ENCODE results near the gene DNAH17. TPM values are rescaled to one million over a fixed set of nuclear protein-coding genes. Genes with fewer than 3 reads are reported as not detected.

Gene DNAH17
- total and polyA plus RNA-seq, 4 donors = 0.61 to 4.8 (median 2.7) TPM

- Histone ChIP-seq H3K4me3 (ENCODE audit: low read depth, low read length) (no peak overlapping the region), H3K9me3 (ENCODE audit: control insufficient read depth, insufficient read depth, low read length) (no peaks in the 10 kb centered on the region), H3K27me3 (ENCODE audit: control insufficient read depth, insufficient read depth, low read length) (no peaks in the 10 kb centered on the region), H3K36me3 (ENCODE audit: control insufficient read depth, insufficient read depth, low read length) (no peaks in the 10 kb centered on the region), H3K4me1 (ENCODE audit: control insufficient read depth, insufficient read depth, low read length) (peaks cover 21% of the 10 kb centered on the region), H3K27ac (ENCODE audit: low read depth, low read length) (no peak overlapping the region)
- no peak for DNase-seq (ENCODE audit: low read depth in 4 of 6, low spot score in 6 of 6)
- WGBS (ENCODE audit: insufficient coverage) = 93% methylated on average over 20 of the region's 20 CpGs
These were observed 122.8 kb downstream of the DNAH17 start for GRCh38 chr17:78454346-78454745.

- Histone ChIP-seq H3K4me1 (ENCODE audit: control insufficient read depth, insufficient read depth, low read length) (peaks cover 7% of the 10 kb centered on the region), H3K27ac (ENCODE audit: low read depth, low read length) (no peak overlapping the region), H3K27me3 (ENCODE audit: control insufficient read depth, insufficient read depth, low read length) (no peaks in the 10 kb centered on the region), H3K9me3 (ENCODE audit: control insufficient read depth, insufficient read depth, low read length) (no peaks in the 10 kb centered on the region), H3K4me3 (ENCODE audit: low read depth, low read length) (no peak overlapping the region), H3K36me3 (ENCODE audit: control insufficient read depth, insufficient read depth, low read length) (no peaks in the 10 kb centered on the region)
- 76% methylated on average over 7 of the region's 7 CpGs for WGBS (ENCODE audit: insufficient coverage)
- no peak for DNase-seq (ENCODE audit: low read depth in 4 of 6, low spot score in 6 of 6)
These were observed 125.4 kb downstream of the DNAH17 start for GRCh38 chr17:78451753-78452152.

GRCh38 chr17:78450696-78451345, 126.4 kb downstream of the DNAH17 start:
- Histone ChIP-seq H3K27me3 (ENCODE audit: control insufficient read depth, insufficient read depth, low read length) (no peaks in the 10 kb centered on the region), H3K27ac (ENCODE audit: low read depth, low read length) (no peak overlapping the region), H3K4me1 (ENCODE audit: control insufficient read depth, insufficient read depth, low read length) (peaks cover 7% of the 10 kb centered on the region), H3K36me3 (ENCODE audit: control insufficient read depth, insufficient read depth, low read length) (no peaks in the 10 kb centered on the region), H3K4me3 (ENCODE audit: low read depth, low read length) (no peak overlapping the region), H3K9me3 (ENCODE audit: control insufficient read depth, insufficient read depth, low read length) (no peaks in the 10 kb centered on the region)
- 71% methylated on average over 20 of the region's 20 CpGs for WGBS (ENCODE audit: insufficient coverage)
- DNase-seq (ENCODE audit: low read depth in 4 of 6, low spot score in 6 of 6) = peak in 2 of 6 donors; percentile 45 to 56

GRCh38 chr17:78449983-78450595, 127.1 kb downstream of the DNAH17 start:
- Histone ChIP-seq H3K27ac (ENCODE audit: low read depth, low read length) (no peak overlapping the region), H3K4me1 (ENCODE audit: control insufficient read depth, insufficient read depth, low read length) (peaks cover 7% of the 10 kb centered on the region), H3K36me3 (ENCODE audit: control insufficient read depth, insufficient read depth, low read length) (no peaks in the 10 kb centered on the region), H3K9me3 (ENCODE audit: control insufficient read depth, insufficient read depth, low read length) (no peaks in the 10 kb centered on the region), H3K27me3 (ENCODE audit: control insufficient read depth, insufficient read depth, low read length) (no peaks in the 10 kb centered on the region), H3K4me3 (ENCODE audit: low read depth, low read length) (no peak overlapping the region)
- peak in 1 of 6 donors; percentile 50 for DNase-seq (ENCODE audit: low read depth in 4 of 6, low spot score in 6 of 6)
- WGBS (ENCODE audit: insufficient coverage) = 73% methylated on average over 5 of the region's 14 CpGs

- Histone ChIP-seq H3K9me3 (ENCODE audit: control insufficient read depth, insufficient read depth, low read length) (no peaks in the 10 kb centered on the region), H3K4me3 (ENCODE audit: low read depth, low read length) (no peak overlapping the region), H3K36me3 (ENCODE audit: control insufficient read depth, insufficient read depth, low read length) (no peaks in the 10 kb centered on the region), H3K27ac (ENCODE audit: low read depth, low read length) (no peak overlapping the region), H3K27me3 (ENCODE audit: control insufficient read depth, insufficient read depth, low read length) (no peaks in the 10 kb centered on the region), H3K4me1 (ENCODE audit: control insufficient read depth, insufficient read depth, low read length) (peaks cover 7% of the 10 kb centered on the region)
- 88% methylated on average over 2 of the region's 5 CpGs for WGBS (ENCODE audit: insufficient coverage)
- no peak for DNase-seq (ENCODE audit: low read depth in 4 of 6, low spot score in 6 of 6)
These were observed 128.7 kb downstream of the DNAH17 start for GRCh38 chr17:78448356-78448993.

DNA sequence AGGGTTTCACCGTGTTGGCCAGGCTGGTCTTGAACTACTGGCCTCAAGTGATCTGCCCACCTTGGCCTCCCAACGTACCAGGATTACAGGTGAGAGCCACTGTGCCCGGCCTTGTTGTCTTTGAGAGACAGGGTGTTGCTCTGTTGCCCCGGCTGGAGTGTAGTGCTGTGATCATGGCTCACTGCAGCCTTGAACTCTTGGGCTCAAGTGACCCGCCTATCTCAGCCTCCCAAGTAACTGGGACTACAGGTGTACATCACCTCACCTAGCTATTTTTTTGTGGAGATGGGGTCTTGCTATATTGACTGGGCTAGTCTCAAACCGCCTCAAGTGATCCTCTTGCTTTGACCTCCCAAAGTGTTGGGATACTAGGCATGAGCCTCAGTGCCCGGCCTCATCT, 130.4 kb downstream of the DNAH17 start:
- no peaks in the 10 kb centered on the region for H3K36me3 ChIP-seq (ENCODE audit: control insufficient read depth, insufficient read depth, low read length)
- WGBS (ENCODE audit: insufficient coverage) = 95% methylated on average over 6 of the region's 7 CpGs
- no peak overlapping the region for H3K4me3 ChIP-seq (ENCODE audit: low read depth, low read length)
- H3K9me3 ChIP-seq (ENCODE audit: control insufficient read depth, insufficient read depth, low read length) = no peaks in the 10 kb centered on the region
- no peaks in the 10 kb centered on the region for H3K27me3 ChIP-seq (ENCODE audit: control insufficient read depth, insufficient read depth, low read length)
- H3K4me1 ChIP-seq (ENCODE audit: control insufficient read depth, insufficient read depth, low read length) = peaks cover 7% of the 10 kb centered on the region
- H3K27ac ChIP-seq (ENCODE audit: low read depth, low read length) = no peak overlapping the region
- no peak for DNase-seq (ENCODE audit: low read depth in 4 of 6, low spot score in 6 of 6)

GRCh38 chr17:78444392-78444791, 132.8 kb downstream of the DNAH17 start:
- no peak for DNase-seq (ENCODE audit: low read depth in 4 of 6, low spot score in 6 of 6)
- Histone ChIP-seq H3K27ac (ENCODE audit: low read depth, low read length) (no peak overlapping the region), H3K9me3 (ENCODE audit: control insufficient read depth, insufficient read depth, low read length) (no peaks in the 10 kb centered on the region), H3K4me1 (ENCODE audit: control insufficient read depth, insufficient read depth, low read length) (no peaks in the 10 kb centered on the region), H3K4me3 (ENCODE audit: low read depth, low read length) (no peak overlapping the region), H3K27me3 (ENCODE audit: control insufficient read depth, insufficient read depth, low read length) (no peaks in the 10 kb centered on the region), H3K36me3 (ENCODE audit: control insufficient read depth, insufficient read depth, low read length) (no peaks in the 10 kb centered on the region)
- WGBS (ENCODE audit: insufficient coverage) = 84% methylated on average over 20 of the region's 20 CpGs

DNA sequence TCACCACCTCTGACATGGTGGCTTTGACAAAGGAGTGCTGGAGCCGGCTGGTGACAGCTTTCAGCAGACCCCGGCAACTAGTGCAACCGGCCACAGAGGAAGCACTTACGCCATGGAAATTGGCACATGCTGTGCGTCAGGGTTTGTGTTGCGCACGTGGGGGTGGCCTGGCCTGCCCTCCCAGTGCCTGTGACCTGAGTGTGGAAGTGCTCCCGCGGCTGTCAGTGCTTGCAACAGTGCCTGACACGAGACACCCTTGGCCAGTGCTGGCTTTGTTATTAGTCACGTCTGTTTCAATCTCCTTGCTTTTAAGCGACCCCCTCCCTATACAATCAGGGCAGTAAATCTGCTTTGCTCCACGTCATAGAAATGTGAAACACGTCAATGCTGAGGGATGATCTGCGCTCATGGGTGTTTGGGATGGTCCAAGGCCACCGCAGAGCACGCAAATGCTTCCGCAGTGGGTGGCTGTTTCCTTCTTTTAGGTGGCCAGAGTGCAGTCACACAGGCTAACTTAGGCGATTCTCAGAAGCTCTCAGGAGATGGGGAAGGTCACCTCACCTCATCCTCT, 134.5 kb downstream of the DNAH17 start:
- no peaks in the 10 kb centered on the region for H3K9me3 ChIP-seq (ENCODE audit: control insufficient read depth, insufficient read depth, low read length)
- H3K36me3 ChIP-seq (ENCODE audit: control insufficient read depth, insufficient read depth, low read length) = no peaks in the 10 kb centered on the region
- H3K27ac ChIP-seq (ENCODE audit: low read depth, low read length) = no peak overlapping the region
- DNase-seq (ENCODE audit: low read depth in 4 of 6, low spot score in 6 of 6) = no peak
- no peaks in the 10 kb centered on the region for H3K27me3 ChIP-seq (ENCODE audit: control insufficient read depth, insufficient read depth, low read length)
- WGBS (ENCODE audit: insufficient coverage) = 47% methylated on average over 19 of the region's 19 CpGs
- H3K4me1 ChIP-seq (ENCODE audit: control insufficient read depth, insufficient read depth, low read length) = no peaks in the 10 kb centered on the region
- H3K4me3 ChIP-seq (ENCODE audit: low read depth, low read length) = no peak overlapping the region

DNA sequence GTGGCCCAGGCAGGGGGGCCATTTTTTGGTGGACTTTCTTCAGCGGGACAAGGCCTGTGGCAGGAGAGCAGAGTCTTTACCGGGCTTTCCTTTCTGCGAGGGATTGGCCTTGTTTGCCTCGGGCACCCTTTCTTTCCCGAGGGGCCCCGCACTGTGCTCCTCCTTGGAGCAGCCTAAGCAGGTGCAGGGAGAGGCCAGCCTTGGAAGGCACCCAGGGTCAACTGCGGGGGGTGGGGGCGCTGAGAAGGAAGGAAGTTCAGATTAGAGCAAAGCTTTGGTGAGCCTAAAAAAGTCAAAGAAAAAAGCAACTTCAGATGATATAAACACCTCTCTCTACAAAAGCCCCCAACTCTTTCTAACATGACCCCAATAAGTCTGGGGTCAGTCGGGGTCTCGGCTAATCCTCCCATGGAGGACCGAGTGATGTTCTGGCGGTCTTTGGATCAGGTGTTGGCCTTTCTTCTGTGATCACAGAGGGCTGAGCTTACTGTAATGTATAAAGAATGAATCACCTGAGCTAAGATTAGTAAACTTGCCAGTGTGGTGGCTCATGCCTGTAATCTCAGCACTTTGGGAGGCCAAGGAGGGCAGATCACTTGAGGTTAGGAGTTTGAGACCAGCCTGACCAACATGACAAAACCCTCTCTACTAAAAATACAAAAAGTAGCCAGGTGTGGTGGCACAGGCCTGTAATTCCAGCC, 135.8 kb downstream of the DNAH17 start:
- WGBS (ENCODE audit: insufficient coverage) = 63% methylated on average over 3 of the region's 12 CpGs
- Histone ChIP-seq H3K27ac (ENCODE audit: low read depth, low read length) (no peak overlapping the region), H3K9me3 (ENCODE audit: control insufficient read depth, insufficient read depth, low read length) (no peaks in the 10 kb centered on the region), H3K36me3 (ENCODE audit: control insufficient read depth, insufficient read depth, low read length) (no peaks in the 10 kb centered on the region), H3K27me3 (ENCODE audit: control insufficient read depth, insufficient read depth, low read length) (no peaks in the 10 kb centered on the region), H3K4me3 (ENCODE audit: low read depth, low read length) (no peak overlapping the region), H3K4me1 (ENCODE audit: control insufficient read depth, insufficient read depth, low read length) (no peaks in the 10 kb centered on the region)
- DNase-seq (ENCODE audit: low read depth in 4 of 6, low spot score in 6 of 6) = no peak

Measured in spinal cord (tissue), 10 donors.